Limb (tissue), 2 donors: ENCODE data around the gene ARAP2.

Source experiments
- DNase-seq, 2 donors: peaks; one replicate each; pipeline ENCODE4 v3.0.0-alpha.2; 2016; ENCODE audit errors: extremely low spot score in 2 of 2

The ARAP2 gene

GRCh38 chr4:36046026-36046425 lies 198.3 kb downstream of the ARAP2 start:
- no peak for DNase-seq

GRCh38 chr4:36043901-36044300 lies 200.4 kb downstream of the ARAP2 start:
- no peak for DNase-seq

- DNase-seq, result no peak
These were observed 201.1 kb downstream of the ARAP2 start for GRCh38 chr4:36043241-36043640.

- no peak for DNase-seq
These were observed 202.0 kb downstream of the ARAP2 start for GRCh38 chr4:36042122-36042970.

- no peak for DNase-seq
These were observed 203.0 kb downstream of the ARAP2 start for GRCh38 chr4:36041340-36041739.

GRCh38 chr4:36039026-36039425 lies 205.3 kb downstream of the ARAP2 start:
- no peak for DNase-seq

- DNase-seq, result no peak
These were observed 205.8 kb downstream of the ARAP2 start for GRCh38 chr4:36038491-36038890.

GRCh38 chr4:36037127-36037526 lies 207.2 kb downstream of the ARAP2 start:
- no peak for DNase-seq

- no peak for DNase-seq
These were observed 214.4 kb downstream of the ARAP2 start for GRCh38 chr4:36029951-36030350.

GRCh38 chr4:36027203-36027602 lies 217.1 kb downstream of the ARAP2 start:
- DNase-seq, result no peak

- no peak for DNase-seq
These were observed 217.9 kb downstream of the ARAP2 start for GRCh38 chr4:36026348-36026880.

GRCh38 chr4:36024901-36025660 lies 219.2 kb downstream of the ARAP2 start:
- DNase-seq, result no peak

- DNase-seq, result no peak
These were observed 224.0 kb downstream of the ARAP2 start for GRCh38 chr4:36020351-36020750.
